NB4 (cell line): ENCODE measurements around the gene CDH15.

Source experiments
- DNase-seq: peaks from one replicate; pipeline ENCODE4 v3.0.0; 2010; ENCODE audit warnings: low read depth
- H3K4me3 ChIP-seq: one replicate; pipeline ENCODE4 v1.5.1; 2011; ENCODE audit warnings: mild to moderate bottlenecking, low read depth, low read length, moderate library complexity
- MAX ChIP-seq: IDR thresholded peaks from 2 replicates; pipeline ENCODE4 v1.6.1; 2011; ENCODE audit warnings: low read depth, low read length
- MYC ChIP-seq: IDR thresholded peaks from 2 replicates; pipeline ENCODE4 v1.6.1; 2011; ENCODE audit warnings: low read depth, low read length
- POLR2A ChIP-seq: IDR thresholded peaks from 2 replicates; pipeline ENCODE4 v1.6.1; 2011; ENCODE audit warnings: mild to moderate bottlenecking; ENCODE audit not compliant: insufficient read length; ENCODE audit errors: extremely low read depth
- TF ChIP-seq, protein P1 (sequence below): IDR thresholded peaks from one replicate; pipeline ENCODE4 v1.5.1; 2012; ENCODE audit warnings: low read depth, low read length

Gene CDH15

DNA sequence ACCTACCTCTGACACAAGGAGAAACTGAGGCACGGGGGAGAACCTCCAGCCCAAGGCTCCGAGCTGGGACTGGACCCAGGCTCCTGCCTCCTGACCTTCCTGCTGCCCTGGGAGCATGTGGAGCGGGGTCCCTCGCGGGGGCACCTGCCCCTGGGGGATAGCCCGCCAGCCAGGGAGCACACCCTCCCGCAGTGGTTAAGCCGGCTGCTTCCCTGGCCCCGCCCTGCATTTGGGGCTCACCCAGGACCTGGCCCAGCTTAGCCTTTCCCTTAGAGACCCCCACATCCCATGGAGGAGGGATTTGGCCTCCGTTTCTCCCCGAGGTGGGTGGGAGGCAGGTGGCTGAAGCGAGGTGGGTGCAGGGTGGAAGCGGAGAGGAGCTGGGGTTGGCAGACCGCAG, 1.8 kb upstream of the CDH15 start:
- DNase-seq = no peak
- no peak overlapping the region for H3K4me3 ChIP-seq
- TF ChIP-seq POLR2A (no peak), MYC (no peak), MAX (no peak)
- TF ChIP-seq, protein P1, sequence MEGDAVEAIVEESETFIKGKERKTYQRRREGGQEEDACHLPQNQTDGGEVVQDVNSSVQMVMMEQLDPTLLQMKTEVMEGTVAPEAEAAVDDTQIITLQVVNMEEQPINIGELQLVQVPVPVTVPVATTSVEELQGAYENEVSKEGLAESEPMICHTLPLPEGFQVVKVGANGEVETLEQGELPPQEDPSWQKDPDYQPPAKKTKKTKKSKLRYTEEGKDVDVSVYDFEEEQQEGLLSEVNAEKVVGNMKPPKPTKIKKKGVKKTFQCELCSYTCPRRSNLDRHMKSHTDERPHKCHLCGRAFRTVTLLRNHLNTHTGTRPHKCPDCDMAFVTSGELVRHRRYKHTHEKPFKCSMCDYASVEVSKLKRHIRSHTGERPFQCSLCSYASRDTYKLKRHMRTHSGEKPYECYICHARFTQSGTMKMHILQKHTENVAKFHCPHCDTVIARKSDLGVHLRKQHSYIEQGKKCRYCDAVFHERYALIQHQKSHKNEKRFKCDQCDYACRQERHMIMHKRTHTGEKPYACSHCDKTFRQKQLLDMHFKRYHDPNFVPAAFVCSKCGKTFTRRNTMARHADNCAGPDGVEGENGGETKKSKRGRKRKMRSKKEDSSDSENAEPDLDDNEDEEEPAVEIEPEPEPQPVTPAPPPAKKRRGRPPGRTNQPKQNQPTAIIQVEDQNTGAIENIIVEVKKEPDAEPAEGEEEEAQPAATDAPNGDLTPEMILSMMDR = no peak

GRCh38 chr16:89170346-89171215, 967 bp upstream of the CDH15 start:
- H3K4me3 ChIP-seq = no peak overlapping the region
- TF ChIP-seq POLR2A = no peak
- no peak for TF ChIP-seq MYC
- no peak for TF ChIP-seq MAX
- TF ChIP-seq, protein P1 = no peak
- peak; percentile 36 for DNase-seq

- TF ChIP-seq, protein P1 = no peak
- H3K4me3 ChIP-seq = no peak overlapping the region
- no peak for DNase-seq
Observed at GRCh38 chr16:89172171-89172527, 601 bp downstream of the CDH15 start.

DNA sequence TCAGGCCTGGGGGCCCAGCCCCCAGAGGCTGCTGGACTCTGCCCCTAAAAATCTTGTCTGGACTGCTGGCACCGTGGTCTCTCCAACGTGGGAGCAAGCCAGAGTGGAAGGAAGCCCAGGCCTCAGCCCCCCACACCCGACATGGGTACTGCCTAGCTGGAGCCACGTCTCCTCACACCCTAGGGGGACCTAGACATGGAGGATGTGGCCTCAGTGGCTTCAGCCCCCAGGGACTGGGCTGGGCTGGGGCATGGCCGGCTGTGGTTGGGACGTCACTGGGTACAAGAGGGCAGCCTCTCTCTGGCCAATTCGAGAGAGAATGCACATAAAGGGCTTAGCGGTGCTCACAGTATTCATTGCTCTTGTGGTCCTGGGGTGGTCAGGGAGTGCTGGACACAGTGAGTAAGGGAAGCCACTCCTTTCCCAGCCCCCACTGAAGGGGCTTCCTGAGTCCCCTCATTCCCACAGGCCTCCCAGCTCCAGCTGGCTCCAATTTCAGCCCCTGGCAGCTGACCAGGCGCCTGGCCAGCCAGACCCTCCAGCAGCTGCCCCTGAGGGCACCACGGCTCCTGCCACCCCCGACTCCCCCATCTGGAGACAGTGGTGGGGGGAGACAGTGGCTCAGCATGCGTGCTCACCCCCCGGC, 1.1 kb downstream of the CDH15 start:
- DNase-seq = peak; percentile 81
- no peak for TF ChIP-seq POLR2A
- TF ChIP-seq MAX = peak; percentile 23; the same call in 1 of the 2 replicates
- no peak overlapping the region for H3K4me3 ChIP-seq

- TF ChIP-seq MYC = no peak
- TF ChIP-seq, protein P1 = no peak
- TF ChIP-seq POLR2A = no peak
- TF ChIP-seq MAX = no peak
- no peak overlapping the region for H3K4me3 ChIP-seq
- no peak for DNase-seq
Observed at GRCh38 chr16:89173174-89173921, 1.8 kb downstream of the CDH15 start.
